ENCODE results near the gene WDR5.

WDR5 gene

GRCh38 chr9:134208981-134209725 is 73.3 kb downstream of the WDR5 start:
- H3K4me1 ChIP-seq (ENCODE audit: control insufficient read depth, insufficient read depth, low read length) = no peaks in the 10 kb centered on the region
- CTCF ChIA-PET = interaction anchor here (0.6 kb wide), 2 partner anchors 104 to 233 kb away, joined by 3 read pairs; no protein-coding TSS in a partner anchor

More at GRCh38 chr9:134208981-134209725, 73.3 kb downstream of the WDR5 start:
- H3K36me3 ChIP-seq (ENCODE audit: control insufficient read depth in 2 of 2, insufficient read depth in 1 of 2, low read length in 2 of 2) = no peaks in the 10 kb centered on the region
- POLR2A ChIA-PET = no interaction called here
- H3K27ac ChIP-seq (ENCODE audit: extremely low read depth, low read depth, low read length) = no peak overlapping the region
- H3K9me3 ChIP-seq (ENCODE audit: control insufficient read depth, insufficient read depth, low read depth, low read length) = no peaks in the 10 kb centered on the region
- no peak for TF ChIP-seq ZNF610 (tag by site-specific recombination; IDR thresholded peaks at IDR 0.05; ENCODE audit: borderline replicate concordance)
- no peak for TF ChIP-seq ZNF341 (tag by site-specific recombination; IDR thresholded peaks at IDR 0.05; ENCODE audit: low read depth)
- no peak for TF ChIP-seq SP2 (tag by site-specific recombination; IDR thresholded peaks at IDR 0.05)
- no peak for TF ChIP-seq ZNF501 (tag by site-specific recombination; IDR thresholded peaks at IDR 0.05)
- no peak for TF ChIP-seq ZNF302 (tag by site-specific recombination; IDR thresholded peaks at IDR 0.05; ENCODE audit: low read depth)
- TF ChIP-seq ZNF558 (tag by site-specific recombination; IDR thresholded peaks at IDR 0.05) = no peak
- TF ChIP-seq HOXC10 (CRISPR knock-in tag; IDR thresholded peaks at IDR 0.05) = no peak
- no peak for TF ChIP-seq ZNF561 (tag by site-specific recombination; IDR thresholded peaks at IDR 0.05; ENCODE audit: borderline replicate concordance)
- TF ChIP-seq RBAK (tag by site-specific recombination; IDR thresholded peaks at IDR 0.05) = no peak
- TF ChIP-seq ZNF354C (tag by site-specific recombination; IDR thresholded peaks at IDR 0.05; ENCODE audit: borderline replicate concordance, low read depth) = no peak
- TF ChIP-seq ZNF658 (tag by site-specific recombination; IDR thresholded peaks at IDR 0.05) = no peak
- TF ChIP-seq ZNF121 (tag by site-specific recombination; IDR thresholded peaks at IDR 0.05) = no peak
- no peak for TF ChIP-seq EGR2 (tag by site-specific recombination; IDR thresholded peaks at IDR 0.05; ENCODE audit: low read depth)
- no peak for TF ChIP-seq ZBTB44 (tag by site-specific recombination; IDR thresholded peaks at IDR 0.05)
- no peak for TF ChIP-seq ZNF785 (tag by site-specific recombination; IDR thresholded peaks at IDR 0.05)
- no peak overlapping the region for H3K4me3 ChIP-seq (ENCODE audit: low read depth, low read length)
